NCI-H187 (cell line): ENCODE data around the gene GTPBP3.
"Not testable (repeated sequence)": the region's sequence is repeated elsewhere in the genome, so short reads cannot be mapped to it uniquely, and the experiment has no call there.

Experiments used
- DNase-seq, 2 experiments: peaks; one replicate each; lab custom pipeline; 2025; lab: John Stamatoyannopoulos, UW

The GTPBP3 gene, protein sequence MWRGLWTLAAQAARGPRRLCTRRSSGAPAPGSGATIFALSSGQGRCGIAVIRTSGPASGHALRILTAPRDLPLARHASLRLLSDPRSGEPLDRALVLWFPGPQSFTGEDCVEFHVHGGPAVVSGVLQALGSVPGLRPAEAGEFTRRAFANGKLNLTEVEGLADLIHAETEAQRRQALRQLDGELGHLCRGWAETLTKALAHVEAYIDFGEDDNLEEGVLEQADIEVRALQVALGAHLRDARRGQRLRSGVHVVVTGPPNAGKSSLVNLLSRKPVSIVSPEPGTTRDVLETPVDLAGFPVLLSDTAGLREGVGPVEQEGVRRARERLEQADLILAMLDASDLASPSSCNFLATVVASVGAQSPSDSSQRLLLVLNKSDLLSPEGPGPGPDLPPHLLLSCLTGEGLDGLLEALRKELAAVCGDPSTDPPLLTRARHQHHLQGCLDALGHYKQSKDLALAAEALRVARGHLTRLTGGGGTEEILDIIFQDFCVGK

DNA sequence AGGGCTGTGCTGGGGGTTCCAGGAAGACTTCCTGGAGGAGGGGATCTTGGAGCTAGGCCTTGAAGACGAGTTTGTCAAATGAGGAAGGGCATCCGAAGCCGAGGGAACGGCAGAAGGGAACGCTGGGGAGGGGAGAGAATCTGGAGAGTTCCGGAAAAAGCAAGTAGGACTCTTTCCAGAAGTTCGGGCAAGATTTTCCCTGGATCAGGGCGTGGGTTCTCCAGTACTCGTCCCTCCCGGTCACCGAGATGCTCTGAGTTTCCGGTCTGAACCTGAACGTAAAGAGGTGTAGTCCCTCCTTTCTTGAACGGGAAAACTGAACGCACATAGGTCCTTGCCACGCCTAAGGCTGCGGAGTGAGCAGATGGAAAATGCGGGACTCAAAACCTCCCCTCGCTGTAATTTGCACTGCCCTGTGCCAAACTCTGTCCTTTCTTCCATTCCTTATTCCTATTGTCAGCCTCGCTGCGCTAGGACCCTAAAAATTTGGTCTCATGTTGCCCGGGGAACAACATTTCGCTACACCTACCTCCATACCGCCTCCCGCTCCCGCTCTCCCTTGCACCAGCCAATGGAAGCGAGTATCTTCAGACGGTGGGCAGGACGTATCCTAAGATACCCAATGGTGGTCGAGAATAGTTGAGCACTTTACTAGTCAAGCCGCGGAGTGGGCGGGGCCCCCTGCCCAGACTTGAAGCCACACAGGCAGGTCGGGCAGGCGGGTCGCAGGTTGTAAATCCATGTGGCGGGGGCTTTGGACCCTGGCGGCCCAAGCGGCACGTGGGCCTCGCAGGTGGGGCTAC, at the start of gene GTPBP3:
Gene GTPBP3 (plus strand): TSS at position 682 of the 803 bp plus-strand sequence. CDS start 59 bp downstream, at position 741.
- peak; percentile 79 to 91 for DNase-seq

DNA sequence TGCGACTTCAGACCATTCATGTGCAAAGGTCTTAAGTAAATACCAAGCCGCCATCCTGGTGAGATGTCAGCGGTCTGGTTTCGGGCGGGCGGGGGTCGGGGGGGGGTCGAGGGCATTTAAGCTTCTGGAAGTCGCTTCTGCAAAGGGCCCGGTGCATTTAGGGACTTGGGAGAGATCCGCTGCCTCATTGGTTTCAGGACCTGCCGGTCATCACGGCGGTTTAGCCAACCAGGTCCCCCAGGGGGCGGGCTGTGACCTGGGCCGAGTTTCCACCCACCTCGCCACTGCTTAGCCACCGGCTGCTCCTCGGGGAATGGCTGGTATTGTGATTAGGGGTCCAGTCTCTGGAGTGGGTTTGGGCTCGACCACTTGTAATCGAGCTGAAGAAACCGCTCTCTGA, 47.9 kb upstream of the GTPBP3 start:
- DNase-seq: no peak

DNA sequence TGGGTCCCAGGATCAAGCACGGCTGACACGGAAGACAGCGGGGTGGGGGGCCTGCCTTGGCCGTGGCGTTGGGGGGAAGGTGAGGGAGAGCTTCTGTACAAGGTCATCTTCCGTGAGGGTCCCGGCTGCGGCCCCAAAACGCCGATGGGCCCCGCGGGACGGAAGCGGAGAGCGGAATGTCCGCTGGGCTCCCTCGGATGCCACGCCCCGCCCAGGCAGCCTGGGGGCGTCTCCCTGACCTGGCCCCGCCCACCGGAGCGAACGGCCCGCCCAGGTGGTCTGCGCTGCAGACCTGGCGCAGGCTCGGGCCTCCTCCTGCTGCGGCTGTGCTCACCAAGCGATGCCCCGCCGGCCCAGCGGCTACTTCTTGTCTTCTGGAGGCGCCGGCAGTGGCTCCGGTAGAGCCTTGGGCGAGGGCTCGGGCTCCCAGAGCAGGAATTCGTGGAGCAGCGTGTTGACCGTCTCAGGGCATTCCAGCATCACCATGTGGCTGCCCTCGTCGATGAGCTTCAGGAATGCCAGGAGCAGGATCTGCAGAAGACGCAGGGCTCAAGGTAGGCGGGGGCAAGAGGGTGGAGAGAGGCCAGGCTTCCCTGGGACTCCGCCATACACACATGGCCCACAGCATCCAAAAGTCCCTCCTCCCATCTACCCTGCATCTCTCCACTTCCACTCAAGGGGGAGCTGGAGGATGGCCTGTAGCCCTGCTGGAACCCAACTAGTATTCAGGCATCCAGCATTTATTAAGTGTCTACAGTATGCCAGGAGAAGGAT, 44.9 kb upstream of the GTPBP3 start:
- no peak for DNase-seq

DNA sequence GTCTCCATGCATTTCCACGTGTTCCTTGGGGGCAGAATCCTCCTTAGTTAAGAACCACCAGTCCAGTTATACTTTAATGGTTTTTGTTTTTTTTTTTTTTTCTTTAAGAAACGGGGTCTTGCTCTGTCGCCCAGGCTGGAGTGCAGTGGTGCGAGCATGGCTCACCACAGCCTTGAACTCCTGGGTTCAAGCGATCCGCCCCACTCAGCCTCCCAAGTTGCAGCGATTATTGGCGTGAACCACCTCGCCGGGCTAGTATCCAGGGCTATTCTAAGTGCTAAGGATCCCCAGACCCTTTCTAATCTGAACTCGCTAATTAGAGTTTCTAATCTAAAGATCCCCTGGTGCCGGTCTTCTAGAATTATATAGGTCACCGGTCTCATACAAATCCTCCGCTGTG, 43.7 kb upstream of the GTPBP3 start:
- no peak for DNase-seq

DNA sequence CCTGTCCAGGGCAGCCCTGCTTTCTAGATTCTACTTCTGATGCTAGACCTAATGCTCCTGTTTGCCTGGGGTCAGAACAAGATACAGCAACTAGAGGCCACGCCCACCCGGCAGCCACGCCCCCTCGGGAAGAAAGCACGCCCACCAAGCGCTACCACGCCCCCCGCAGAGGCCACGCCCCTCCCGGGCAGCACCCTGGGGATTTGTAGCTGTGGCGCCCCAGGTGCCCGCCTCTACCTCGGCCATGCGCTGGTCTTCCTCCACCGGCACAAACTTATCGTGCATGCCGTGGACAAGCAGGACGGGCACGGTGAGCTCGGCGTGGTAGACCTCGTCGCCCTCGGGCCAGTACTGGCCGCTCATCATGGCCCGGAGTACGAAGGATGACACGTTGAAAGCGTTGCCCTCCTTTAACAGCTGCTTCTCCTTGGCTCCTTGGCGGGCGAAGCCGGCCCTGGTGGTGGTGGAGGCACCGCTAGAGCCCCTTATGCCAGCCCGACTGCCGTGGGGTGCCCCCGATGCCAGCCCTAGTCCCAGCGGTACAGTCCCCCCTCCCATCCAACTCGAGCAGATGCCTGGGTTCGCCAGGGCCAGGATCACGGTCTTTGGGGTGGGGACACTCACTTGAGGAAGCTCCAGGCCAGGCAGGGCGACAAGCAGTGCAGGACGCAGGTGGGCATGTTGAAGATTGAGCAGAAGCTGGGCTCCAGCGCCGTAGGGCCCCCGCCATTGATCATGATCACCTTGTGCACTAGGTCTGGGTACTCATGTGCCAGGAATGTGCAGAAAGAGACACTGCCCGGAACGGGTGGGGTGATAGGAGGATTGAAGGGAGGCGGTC, 43.1 kb upstream of the GTPBP3 start:
- no peak for DNase-seq

DNA sequence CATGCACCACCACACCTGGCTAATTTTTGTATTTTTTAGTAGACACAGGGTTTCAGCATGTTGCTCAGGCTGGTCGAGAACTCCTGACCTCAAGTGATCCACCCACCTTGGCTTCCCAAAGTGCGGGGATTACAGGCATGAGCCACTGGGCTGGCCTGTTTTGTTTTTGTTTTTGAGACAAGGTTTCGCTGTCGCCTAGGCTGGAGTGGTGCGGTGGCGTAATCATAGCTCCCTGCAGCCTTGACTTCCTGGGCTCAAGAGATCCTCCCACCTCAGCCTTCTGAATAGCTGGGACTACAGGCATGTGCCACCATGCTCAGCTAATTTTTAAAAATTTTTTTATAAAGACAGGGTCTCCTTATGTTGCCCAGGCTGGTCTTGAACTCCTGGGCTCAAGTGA, 41.8 kb upstream of the GTPBP3 start:
- DNase-seq: not testable (repeated sequence)

DNA sequence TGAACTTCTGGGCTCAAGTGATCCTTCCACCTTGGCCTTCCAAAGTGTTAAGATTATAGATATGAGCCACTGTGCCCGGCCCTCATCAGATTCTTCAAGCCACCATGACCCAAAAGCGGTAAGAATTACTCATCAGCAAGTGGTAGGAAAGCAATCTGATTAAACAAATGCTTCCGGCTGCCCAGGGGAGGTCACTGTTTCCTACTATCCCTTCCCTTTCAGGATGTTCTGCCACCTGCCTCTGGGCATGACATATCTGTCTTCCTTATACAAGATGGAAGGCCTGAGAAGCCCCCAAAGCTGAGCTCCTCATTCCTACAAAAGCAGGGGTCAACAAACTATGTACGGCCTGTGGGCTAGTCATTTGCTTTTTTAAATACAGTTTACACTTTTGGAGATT, 41.1 kb upstream of the GTPBP3 start:
- DNase-seq: no peak

DNA sequence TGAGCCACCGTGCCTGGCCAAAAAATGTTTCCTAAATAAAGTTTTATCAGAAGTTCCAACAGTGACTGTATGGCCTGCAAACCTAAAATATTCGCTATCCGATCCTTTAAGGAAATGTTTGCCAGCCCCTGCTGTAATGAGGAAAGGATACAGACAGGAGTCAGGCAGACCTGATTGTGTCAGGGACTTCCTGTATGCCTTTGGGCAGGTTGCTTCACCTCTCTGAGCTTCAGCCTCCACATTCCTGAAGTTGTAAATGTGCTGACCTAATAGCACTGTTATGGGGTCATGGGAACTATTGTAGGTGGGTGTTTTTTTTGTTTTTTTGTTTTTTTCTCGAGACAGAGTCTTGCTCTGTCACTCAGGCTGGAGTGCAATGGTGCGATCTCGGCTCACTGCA, 40.4 kb upstream of the GTPBP3 start:
- no peak for DNase-seq

DNA sequence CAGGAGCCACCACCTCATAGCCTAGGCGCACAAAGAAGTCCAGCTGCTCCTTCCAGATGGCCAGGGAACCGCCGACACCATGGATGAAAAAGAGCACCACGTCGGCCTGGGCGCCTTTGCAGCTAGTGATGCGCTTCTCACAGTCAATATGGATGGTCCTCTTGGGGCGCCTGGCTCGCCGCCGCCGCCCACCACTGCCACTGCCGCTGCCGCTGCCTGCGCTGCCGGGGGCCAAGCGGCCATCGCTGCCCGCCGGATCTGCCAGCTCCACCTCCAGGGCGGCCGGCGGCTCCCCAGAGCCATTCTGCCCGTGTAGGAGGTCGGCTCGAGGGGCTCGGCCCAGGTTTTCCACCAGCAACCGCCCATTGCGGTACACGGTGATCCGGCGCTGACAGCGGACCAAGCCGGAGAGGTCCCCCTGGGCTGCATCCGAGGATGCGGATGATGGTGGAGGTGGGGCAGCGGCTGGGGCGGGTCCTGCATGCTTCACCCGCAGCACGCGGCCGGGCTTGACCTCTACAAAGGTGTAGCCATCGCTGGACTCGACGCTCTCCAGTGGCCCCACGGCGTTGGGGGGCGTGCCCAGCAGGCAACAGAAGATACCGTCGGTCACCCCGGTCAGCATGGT, 36.2 kb upstream of the GTPBP3 start:
- DNase-seq: no peak

DNA sequence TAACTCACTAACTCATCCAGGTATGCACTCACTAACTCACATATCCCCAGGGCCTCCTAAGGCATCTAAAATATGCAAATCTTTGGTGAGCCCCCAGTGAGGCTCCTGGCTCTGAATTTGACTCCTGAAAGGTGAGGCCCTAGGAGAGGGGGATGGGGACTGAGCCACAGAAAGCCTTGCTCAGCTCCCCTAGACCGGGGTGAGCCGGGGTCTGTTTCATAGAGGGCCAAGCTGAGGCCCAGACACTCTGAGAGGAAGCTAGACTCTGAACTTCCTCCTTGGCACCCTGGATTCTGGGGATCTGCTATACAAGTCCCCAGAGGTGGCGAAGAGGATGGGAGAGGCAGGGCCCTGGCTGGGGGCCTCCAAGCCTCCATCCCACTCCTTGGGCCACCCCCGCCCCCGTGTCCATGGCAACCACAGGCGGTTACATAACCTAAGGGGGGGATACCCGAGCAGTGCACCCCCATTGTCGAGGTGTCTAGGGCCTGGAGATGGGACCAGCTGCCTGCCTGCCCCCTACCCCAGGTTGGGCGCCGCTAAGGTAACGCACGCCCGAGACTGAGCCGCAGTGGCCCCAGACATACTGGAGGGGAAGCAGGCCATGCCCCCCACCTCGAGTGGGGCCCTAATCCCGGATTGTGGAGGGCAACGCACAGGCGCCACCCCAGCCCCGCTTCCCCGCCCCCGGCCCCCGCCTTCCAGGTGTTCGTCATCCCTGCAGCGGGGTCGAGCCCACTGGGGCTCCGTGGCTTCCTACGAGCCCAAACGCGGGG, 34.8 kb upstream of the GTPBP3 start:
- no peak for DNase-seq

DNA sequence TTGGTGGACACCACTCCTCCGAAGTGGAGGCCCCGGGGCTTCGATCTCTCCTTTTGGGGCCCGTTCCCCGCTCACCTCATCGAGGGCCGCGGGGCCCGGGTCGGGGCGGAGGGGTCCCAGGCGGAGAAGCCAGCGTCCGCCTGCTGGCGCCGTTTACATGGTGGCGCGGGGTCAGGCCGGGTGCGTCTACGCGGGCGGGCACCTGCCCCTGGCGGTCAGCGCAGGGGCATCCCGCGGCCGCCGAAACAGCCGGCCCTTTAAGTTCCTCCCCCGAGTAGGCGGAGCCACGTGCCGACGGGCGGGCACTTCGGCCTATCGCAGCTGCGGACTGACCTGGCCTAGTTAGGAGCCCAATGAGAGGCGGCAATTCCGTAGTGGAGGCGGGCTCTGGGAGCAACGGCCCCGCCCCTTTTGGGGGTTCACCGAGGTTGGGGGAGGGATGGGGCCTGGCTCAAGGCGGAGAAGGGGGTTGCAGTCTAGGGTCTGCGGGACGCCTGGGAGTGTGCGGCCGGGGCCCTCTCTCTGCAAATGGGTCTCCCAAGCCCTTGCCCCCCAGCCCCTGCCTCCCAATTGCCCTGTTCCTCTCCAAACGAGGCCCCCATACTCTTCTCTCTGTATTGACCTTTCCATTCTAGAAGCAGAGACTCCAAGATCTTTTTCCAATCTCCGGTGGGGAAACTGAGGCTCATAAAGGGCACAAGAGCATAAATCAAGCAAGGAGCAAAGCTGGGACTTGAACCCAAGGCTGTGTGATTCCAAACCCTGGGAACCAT, 34.0 kb upstream of the GTPBP3 start, which contains the start of gene ABHD8:
Gene ABHD8 (minus strand): TSS at position 259 of the 773 bp plus-strand sequence. CDS start 1,809 bp downstream, outside the sequence.
- peak; percentile 51 to 77 for DNase-seq

DNA sequence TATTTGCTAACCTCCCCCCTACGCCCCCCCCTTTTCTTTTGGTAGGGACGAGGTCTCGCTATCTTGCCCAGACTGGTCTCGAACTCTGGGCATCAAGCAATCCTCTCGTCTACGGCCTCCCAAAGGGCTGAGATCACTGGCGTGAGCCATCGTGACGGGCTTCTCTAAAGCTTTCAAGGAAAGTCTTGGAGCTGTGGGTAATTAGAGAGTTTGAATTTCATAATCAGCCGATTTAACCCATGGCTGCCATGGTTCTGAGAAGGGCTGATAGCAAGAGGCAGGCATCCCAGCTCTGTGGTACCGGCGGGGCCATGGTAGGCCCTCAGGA, 33.4 kb upstream of the GTPBP3 start:
- DNase-seq: no peak

DNA sequence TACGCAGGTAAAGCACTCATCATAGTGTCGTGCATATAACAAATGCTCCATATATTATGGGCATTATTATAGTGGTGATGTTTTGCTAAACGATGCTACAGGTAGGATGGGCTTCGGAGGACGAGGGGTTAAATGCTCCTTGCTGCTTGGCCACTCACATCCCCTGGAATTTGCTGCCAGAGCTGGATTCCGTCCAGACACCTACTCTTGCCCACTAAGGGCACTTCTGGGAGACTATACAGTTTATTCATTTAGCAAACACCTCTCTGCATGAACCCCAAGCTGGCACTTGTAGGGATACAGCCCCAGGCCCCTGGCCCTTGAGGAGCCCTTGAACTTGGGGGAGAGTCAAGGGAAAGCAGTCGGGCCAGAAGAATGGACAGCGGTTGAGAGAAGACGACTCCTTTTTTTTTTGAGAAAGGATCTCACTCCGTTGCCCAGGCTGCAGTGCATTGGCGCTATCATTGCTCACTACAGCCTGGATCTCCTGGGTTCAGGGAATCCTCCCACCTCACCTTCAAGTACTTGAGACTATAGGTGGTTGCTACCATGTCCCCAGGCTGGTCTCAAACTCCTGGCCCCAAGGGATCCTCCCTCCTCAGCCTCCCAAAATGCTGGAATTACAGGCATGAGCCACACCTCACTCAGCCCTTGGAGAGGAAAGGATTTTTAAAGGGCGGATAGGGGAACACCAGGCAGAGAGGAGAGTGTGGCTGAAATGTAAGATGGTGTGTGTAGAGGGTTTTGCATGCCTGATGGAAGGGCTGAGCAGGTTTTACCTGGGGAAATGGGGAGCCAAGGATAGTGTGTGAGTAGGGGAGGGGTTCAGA, 32.8 kb upstream of the GTPBP3 start:
- DNase-seq: no peak

DNA sequence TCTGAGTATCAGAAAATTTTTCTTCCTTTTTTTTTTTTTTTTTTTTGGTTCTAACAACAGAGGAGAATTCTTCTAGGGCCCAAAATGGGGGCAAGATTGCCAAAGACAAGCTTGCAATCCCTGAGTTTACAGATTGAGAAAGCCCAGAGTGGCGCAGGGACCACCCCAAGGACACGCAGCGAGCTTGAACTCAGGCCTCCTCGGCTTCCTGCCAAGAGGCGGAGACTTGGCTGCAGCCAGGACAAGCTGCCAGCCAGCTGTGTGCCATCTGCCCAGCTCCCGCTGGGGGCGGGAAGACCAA, 32.2 kb upstream of the GTPBP3 start:
- no peak for DNase-seq

DNA sequence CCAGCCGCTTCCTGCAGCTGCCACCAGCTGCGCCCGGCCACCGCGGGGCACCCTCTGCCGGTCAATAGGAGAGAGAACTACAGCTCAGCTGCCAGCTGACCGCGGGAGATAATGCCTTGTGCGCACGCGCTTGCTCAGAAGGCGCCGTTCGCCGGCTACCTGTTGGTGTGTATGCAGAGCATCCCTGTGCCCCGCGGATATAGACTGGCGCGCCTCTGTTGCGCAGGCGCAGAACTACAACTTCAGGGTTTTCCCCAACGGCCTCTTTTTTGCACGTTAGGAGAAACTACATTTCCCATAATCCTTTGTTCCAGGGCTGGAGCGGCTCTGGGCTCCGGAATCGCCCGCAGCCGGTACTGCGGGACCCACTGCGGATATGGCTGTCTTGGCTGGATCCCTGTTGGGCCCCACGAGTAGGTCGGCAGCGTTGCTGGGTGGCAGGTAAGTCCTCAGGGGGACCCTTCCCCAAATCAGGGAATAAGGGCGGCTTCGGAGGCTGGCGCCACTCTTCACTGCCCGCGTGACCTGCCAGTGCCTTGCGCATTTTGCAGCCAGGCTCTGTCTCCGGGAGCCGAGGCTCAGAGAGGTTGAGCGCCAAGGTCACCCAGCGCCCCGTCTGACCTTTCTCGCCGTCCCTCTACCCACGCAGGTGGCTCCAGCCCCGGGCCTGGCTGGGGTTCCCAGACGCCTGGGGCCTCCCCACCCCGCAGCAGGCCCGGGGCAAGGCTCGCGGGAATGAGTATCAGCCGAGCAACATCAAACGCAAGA, 31.7 kb upstream of the GTPBP3 start, which contains the start of gene MRPL34:
Gene MRPL34 (plus strand): TSS at position 356 of the 768 bp plus-strand sequence. CDS start 21 bp downstream, at position 377.
- peak; percentile 87 to 91 for DNase-seq

DNA sequence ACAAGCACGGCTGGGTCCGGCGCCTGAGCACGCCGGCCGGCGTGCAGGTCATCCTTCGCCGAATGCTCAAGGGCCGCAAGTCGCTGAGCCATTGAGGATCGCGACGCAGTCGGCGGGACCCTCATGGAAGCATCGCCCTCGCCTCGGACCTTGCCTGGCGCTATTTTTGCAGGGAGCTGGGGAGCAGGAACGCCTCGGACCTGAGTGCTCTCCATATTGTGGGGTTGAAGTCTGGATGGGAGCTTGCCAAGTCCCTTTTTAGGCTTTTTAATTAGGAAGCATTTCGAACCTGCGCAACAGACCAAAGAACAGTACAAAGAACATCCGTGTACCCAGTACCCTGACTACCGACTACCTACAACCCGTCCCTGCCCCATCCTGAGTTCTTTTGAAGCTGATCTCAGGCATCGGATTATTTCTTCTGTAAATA, 31.1 kb upstream of the GTPBP3 start:
- no peak for DNase-seq

DNA sequence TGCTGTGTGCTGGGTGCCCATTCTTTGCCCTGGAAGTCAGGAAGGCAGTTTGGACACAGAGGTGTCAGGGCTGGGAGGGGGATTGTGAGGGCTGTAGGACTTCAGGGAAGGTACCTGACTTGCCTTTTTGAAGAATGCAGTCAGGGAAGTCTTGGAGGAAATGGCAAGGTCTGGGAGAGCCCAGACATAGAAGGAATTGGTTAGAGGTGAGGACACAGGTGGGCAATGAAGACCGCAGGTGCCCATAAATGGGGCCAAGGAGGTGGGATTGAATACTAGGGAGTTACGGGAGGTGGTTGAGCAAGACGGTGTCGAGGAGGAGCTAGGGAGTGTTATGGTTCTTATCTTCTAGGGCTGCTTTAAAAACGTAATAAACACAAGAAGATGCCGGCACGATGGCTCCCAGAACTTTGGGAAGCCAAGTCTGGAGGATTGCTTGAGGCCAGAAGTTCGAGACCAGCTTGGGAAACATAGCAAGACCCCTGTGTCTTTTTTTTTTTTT, 29.4 kb upstream of the GTPBP3 start:
- DNase-seq: no peak
